Measurements from ENCODE around the gene USP11. TPM values are rescaled to one million over a fixed set of nuclear protein-coding genes. Genes with fewer than 3 reads are reported as not detected.

USP11 gene
- total and polyA plus RNA-seq, 2 experiments from 2014 or later, result 64.2 to 65.1 TPM

DNA sequence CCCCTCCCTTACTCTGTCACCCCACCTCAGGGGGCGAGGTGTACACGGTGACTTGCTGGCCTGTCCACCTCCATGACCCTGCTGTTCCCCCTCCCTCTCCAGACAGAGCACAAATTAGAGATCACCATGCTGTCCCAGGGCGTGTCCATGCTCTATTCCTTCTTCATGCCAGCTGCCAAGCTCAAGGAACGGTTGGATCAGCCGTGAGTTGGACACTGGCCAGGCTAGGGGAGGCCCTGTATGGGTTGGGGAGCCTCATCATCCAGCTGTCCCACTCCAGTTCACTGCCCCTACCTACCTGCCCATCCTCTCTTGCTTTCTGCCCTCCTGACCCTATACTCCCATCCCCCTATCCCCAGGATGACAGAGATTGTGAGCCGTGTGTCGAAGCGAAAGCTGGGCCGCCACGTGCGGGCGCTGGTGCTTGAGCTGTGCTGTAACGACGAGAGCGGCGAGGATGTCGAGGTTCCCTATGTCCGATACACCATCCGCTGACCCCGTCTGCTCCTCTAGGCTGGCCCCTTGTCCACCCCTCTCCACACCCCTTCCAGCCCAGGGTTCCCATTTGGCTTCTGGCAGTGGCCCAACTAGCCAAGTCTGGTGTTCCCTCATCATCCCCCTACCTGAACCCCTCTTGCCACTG, 18.3 kb upstream of the USP11 start:
- Mint-ChIP-seq H3K9me3 (no peaks in the 10 kb centered on the region), H3K27me3 (ENCODE audit: insufficient read depth, low read depth, poor library complexity) (peaks cover 20% of the 10 kb centered on the region), H3K4me1 (peaks cover 16% of the 10 kb centered on the region), H3K4me3 (no peak overlapping the region), H3K27ac (no peak overlapping the region), H3K36me3 (ENCODE audit: low read depth) (peaks cover 71% of the 10 kb centered on the region)
- H2AFZ ChIP-seq, result no peak overlapping the region
- TF ChIP-seq ZNF331 (CRISPR knock-in tag; IDR thresholded peaks at IDR 0.05; ENCODE audit: low read depth) (no peak), EZH2phosphoT487 (IDR thresholded peaks at IDR 0.05; ENCODE audit: unreplicated experiment) (no peak), JUNB (IDR thresholded peaks at IDR 0.05; ENCODE audit: unreplicated experiment) (no peak), POLR2AphosphoS5 (IDR thresholded peaks at IDR 0.05; ENCODE audit: low read depth) (no peak; the same call in 1 of the 2 replicates), NANOG (IDR thresholded peaks at IDR 0.05; ENCODE audit: borderline replicate concordance) (no peak), ZNF114 (CRISPR knock-in tag; IDR thresholded peaks at IDR 0.05) (no peak), EZH2 (IDR thresholded peaks at IDR 0.05; ENCODE audit: low read depth, unreplicated experiment) (no peak), CREB1 (CRISPR knock-in tag; IDR thresholded peaks at IDR 0.05; ENCODE audit: low read depth) (no peak), STAT1 (IDR thresholded peaks at IDR 0.05; ENCODE audit: unreplicated experiment) (no peak)
- TF ChIP-seq, protein P1, sequence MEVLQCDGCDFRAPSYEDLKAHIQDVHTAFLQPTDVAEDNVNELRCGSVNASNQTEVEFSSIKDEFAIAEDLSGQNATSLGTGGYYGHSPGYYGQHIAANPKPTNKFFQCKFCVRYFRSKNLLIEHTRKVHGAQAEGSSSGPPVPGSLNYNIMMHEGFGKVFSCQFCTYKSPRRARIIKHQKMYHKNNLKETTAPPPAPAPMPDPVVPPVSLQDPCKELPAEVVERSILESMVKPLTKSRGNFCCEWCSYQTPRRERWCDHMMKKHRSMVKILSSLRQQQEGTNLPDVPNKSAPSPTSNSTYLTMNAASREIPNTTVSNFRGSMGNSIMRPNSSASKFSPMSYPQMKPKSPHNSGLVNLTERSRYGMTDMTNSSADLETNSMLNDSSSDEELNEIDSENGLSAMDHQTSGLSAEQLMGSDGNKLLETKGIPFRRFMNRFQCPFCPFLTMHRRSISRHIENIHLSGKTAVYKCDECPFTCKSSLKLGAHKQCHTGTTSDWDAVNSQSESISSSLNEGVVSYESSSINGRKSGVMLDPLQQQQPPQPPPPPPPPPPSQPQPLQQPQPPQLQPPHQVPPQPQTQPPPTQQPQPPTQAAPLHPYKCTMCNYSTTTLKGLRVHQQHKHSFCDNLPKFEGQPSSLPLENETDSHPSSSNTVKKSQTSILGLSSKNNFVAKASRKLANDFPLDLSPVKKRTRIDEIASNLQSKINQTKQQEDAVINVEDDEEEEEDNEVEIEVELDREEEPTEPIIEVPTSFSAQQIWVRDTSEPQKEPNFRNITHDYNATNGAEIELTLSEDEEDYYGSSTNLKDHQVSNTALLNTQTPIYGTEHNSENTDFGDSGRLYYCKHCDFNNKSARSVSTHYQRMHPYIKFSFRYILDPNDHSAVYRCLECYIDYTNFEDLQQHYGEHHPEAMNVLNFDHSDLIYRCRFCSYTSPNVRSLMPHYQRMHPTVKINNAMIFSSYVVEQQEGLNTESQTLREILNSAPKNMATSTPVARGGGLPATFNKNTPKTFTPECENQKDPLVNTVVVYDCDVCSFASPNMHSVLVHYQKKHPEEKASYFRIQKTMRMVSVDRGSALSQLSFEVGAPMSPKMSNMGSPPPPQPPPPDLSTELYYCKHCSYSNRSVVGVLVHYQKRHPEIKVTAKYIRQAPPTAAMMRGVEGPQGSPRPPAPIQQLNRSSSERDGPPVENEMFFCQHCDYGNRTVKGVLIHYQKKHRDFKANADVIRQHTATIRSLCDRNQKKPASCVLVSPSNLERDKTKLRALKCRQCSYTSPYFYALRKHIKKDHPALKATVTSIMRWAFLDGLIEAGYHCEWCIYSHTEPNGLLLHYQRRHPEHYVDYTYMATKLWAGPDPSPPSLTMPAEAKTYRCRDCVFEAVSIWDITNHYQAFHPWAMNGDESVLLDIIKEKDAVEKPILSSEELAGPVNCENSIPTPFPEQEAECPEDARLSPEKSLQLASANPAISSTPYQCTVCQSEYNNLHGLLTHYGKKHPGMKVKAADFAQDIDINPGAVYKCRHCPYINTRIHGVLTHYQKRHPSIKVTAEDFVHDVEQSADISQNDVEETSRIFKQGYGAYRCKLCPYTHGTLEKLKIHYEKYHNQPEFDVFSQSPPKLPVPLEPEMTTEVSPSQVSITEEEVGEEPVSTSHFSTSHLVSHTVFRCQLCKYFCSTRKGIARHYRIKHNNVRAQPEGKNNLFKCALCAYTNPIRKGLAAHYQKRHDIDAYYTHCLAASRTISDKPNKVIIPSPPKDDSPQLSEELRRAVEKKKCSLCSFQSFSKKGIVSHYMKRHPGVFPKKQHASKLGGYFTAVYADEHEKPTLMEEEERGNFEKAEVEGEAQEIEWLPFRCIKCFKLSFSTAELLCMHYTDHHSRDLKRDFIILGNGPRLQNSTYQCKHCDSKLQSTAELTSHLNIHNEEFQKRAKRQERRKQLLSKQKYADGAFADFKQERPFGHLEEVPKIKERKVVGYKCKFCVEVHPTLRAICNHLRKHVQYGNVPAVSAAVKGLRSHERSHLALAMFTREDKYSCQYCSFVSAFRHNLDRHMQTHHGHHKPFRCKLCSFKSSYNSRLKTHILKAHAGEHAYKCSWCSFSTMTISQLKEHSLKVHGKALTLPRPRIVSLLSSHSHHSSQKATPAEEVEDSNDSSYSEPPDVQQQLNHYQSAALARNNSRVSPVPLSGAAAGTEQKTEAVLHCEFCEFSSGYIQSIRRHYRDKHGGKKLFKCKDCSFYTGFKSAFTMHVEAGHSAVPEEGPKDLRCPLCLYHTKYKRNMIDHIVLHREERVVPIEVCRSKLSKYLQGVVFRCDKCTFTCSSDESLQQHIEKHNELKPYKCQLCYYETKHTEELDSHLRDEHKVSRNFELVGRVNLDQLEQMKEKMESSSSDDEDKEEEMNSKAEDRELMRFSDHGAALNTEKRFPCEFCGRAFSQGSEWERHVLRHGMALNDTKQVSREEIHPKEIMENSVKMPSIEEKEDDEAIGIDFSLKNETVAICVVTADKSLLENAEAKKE (CRISPR knock-in tag; IDR thresholded peaks at IDR 0.05), result no peak
- TF ChIP-seq, protein P2, sequence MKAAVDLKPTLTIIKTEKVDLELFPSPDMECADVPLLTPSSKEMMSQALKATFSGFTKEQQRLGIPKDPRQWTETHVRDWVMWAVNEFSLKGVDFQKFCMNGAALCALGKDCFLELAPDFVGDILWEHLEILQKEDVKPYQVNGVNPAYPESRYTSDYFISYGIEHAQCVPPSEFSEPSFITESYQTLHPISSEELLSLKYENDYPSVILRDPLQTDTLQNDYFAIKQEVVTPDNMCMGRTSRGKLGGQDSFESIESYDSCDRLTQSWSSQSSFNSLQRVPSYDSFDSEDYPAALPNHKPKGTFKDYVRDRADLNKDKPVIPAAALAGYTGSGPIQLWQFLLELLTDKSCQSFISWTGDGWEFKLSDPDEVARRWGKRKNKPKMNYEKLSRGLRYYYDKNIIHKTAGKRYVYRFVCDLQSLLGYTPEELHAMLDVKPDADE (IDR thresholded peaks at IDR 0.05), result no peak
- TF ChIP-seq, protein P3, sequence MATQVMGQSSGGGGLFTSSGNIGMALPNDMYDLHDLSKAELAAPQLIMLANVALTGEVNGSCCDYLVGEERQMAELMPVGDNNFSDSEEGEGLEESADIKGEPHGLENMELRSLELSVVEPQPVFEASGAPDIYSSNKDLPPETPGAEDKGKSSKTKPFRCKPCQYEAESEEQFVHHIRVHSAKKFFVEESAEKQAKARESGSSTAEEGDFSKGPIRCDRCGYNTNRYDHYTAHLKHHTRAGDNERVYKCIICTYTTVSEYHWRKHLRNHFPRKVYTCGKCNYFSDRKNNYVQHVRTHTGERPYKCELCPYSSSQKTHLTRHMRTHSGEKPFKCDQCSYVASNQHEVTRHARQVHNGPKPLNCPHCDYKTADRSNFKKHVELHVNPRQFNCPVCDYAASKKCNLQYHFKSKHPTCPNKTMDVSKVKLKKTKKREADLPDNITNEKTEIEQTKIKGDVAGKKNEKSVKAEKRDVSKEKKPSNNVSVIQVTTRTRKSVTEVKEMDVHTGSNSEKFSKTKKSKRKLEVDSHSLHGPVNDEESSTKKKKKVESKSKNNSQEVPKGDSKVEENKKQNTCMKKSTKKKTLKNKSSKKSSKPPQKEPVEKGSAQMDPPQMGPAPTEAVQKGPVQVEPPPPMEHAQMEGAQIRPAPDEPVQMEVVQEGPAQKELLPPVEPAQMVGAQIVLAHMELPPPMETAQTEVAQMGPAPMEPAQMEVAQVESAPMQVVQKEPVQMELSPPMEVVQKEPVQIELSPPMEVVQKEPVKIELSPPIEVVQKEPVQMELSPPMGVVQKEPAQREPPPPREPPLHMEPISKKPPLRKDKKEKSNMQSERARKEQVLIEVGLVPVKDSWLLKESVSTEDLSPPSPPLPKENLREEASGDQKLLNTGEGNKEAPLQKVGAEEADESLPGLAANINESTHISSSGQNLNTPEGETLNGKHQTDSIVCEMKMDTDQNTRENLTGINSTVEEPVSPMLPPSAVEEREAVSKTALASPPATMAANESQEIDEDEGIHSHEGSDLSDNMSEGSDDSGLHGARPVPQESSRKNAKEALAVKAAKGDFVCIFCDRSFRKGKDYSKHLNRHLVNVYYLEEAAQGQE (IDR thresholded peaks at IDR 0.05; ENCODE audit: unreplicated experiment), result no peak
- TF ChIP-seq, protein P4, sequence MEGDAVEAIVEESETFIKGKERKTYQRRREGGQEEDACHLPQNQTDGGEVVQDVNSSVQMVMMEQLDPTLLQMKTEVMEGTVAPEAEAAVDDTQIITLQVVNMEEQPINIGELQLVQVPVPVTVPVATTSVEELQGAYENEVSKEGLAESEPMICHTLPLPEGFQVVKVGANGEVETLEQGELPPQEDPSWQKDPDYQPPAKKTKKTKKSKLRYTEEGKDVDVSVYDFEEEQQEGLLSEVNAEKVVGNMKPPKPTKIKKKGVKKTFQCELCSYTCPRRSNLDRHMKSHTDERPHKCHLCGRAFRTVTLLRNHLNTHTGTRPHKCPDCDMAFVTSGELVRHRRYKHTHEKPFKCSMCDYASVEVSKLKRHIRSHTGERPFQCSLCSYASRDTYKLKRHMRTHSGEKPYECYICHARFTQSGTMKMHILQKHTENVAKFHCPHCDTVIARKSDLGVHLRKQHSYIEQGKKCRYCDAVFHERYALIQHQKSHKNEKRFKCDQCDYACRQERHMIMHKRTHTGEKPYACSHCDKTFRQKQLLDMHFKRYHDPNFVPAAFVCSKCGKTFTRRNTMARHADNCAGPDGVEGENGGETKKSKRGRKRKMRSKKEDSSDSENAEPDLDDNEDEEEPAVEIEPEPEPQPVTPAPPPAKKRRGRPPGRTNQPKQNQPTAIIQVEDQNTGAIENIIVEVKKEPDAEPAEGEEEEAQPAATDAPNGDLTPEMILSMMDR (conservative IDR thresholded peaks at IDR 0.05; ENCODE audit: low read depth in 2 of 2), result no peak
- no peak overlapping the region for H3K4me2 ChIP-seq
- H3K79me2 ChIP-seq (replicated peaks; ENCODE audit: insufficient read depth), result peaks cover 10% of the 10 kb centered on the region
- H3K27ac ChIP-seq (ENCODE audit: low read depth), result no peak overlapping the region
- no peaks in the 10 kb centered on the region for H3K27me3 ChIP-seq (ENCODE audit: insufficient read depth)
- no peak overlapping the region for H3K4me3 ChIP-seq
- DNase-seq (ENCODE audit: low spot score) (no peak), ATAC-seq (no peak)
- peaks cover 34% of the 10 kb centered on the region for H3K36me3 ChIP-seq (ENCODE audit: insufficient read depth)
- peaks cover 7% of the 10 kb centered on the region for H3F3A ChIP-seq (replicated peaks; ENCODE audit: low read depth)
- peaks cover 4% of the 10 kb centered on the region; the same call in 1 of the 2 replicates for H4K20me1 ChIP-seq (replicated peaks; ENCODE audit: insufficient read depth)
- no peaks in the 10 kb centered on the region for H3K4me1 ChIP-seq (ENCODE audit: insufficient read depth)
- no peaks in the 10 kb centered on the region for H3K9me2 ChIP-seq (ENCODE audit: insufficient read depth)
